HG03025 (cell line): ENCODE data around the gene AMER2.
"Not testable (repeated sequence)": the region's sequence is repeated elsewhere in the genome, so short reads cannot be mapped to it uniquely, and the experiment has no call there.

Source experiments
- ATAC-seq: cut with Tn5 transposase; IDR thresholded peaks from one replicate; pipeline ENCODE4 v1.9.1; 2021; ENCODE audit warnings: mild to moderate bottlenecking, moderate library complexity; ENCODE audit not compliant: unreplicated experiment, low FRiP score

AMER2 gene

DNA sequence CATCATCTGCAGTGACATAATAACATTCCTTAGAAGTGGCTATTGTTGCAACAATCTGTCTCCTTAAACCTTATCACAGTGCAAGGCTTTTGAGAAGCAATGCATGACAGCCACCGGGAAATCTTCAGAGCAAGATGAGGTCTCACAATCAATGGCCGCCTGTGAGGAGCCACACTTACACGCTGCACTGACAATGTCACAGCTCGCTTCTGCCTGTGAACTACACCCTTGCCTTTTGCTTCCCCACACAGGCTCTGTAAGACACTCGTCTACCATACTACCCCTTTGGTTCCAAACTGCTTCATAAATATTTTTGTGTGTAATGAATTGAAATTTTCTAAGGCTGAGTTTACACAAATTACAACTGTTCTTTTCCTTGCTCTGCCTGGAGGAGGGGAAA is 6.9 kb downstream of the AMER2 start:
- not testable (repeated sequence) for ATAC-seq

DNA sequence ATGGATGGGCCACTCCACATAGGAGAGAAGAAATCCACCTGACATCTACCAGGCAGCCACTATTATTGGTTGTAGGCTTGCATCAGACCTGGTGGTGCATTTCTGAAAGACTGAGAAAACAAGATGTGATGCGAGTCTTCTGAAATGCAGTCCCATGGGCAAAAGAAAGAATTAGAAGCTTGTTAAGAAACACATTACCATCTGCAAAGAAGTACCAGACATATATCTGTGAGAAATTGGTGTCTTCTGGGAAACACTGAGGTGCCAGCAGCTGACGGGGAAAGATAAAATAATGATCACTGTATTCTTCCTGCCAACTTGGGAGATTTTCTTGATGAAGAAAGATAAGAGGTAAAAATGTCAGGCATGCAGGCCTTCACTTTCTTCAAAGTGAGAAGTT is 14.4 kb downstream of the AMER2 start:
- no peak for ATAC-seq

DNA sequence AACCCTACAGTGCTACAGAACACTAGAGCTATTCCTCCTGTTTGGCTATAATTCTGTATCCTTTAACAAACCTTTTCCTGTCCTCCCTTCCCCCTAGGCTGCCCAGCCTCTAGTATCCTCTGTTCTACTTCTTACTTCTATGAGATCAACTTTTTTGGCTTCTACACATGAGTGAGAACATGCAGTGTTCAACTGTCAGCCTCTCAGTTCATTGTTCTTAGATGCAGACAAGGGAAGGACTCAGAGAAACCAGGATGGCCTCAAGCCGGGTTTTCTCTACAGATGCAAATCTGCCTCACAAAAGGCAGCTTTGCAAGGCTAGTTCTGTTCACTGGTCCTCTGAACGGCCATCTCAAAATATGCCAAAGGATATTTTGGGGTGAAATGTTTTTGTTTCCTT is 18.4 kb downstream of the AMER2 start:
- no peak for ATAC-seq

- no peak for ATAC-seq
These were observed 20.4 kb downstream of the AMER2 start for GRCh38 chr13:25151626-25152195.

- no peak for ATAC-seq
These were observed 22.4 kb downstream of the AMER2 start for GRCh38 chr13:25149711-25150110.

DNA sequence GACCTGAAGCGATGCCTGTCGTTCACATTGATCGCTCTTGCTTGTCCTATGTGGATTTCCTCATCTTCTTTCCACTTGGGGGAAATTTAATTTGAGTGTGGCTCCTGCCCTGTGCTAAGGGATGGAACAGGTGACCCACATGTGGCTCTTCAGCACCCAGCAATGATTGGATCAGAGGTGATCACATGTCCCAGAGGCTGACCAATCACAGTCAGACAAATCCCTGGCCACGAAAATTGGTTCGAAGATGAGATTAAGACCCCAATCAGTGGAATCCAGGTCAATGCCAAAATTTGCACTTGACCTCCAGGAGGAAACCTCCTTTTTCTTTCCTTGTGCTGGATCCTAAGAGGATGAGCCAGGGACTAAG is 23.7 kb downstream of the AMER2 start:
- no peak for ATAC-seq

GRCh38 chr13:25147638-25148401 is 24.3 kb downstream of the AMER2 start:
- no peak for ATAC-seq

DNA sequence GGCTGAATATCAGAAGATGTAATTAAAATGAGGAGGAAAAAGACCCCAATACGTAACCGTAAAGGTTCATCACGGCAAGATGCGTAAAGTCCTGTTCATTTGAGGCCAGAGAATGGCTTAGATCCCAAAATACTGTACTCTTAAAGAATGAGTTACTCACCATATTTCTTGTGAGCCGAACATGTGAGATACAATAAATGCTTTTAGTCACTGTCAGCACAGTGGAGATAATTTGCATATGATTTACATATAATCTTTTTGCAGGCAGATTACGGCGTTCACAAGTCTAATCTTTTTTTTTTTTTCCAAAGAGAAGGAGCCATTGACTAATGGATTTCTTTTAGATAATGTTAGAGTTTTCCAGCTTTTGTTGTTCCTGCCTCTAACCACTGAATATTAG is 28.4 kb downstream of the AMER2 start:
- no peak for ATAC-seq

DNA sequence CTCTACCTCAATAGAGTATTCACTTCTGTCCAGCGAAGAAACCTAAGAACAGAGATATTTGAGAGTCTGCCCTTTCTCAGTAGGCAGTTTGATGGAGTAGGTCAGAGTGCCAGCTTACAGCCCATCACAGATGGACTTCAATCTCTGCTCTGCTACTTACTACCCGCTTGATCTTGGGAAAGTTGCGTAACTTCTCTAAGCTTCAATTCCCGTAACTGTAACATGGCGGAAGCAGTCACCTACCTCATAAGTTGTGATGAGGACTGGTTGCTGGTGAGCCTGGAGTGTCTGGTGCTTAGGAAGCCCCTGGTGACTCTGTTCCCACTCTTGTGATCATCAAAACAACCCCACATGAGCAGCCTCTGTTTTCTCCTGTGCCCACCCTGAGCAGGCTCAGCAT is 31.0 kb downstream of the AMER2 start:
- no peak for ATAC-seq

DNA sequence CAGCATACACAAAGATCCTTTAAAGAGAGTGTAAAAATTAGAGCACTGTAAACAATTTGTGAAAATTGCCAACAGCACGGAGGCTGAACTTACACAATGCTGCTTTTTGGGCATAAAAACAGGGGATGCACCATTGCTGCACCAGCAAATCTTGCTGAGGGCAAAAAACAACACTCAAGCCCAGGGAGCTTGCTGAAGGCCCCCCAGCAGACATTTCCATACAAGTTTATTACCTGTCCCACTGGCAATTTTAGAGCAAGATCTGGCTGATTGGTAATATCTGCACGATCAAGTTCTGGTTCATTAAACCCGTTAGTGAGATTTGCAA is 34.3 kb downstream of the AMER2 start:
- no peak for ATAC-seq

- ATAC-seq = no peak
These were observed 35.0 kb downstream of the AMER2 start for GRCh38 chr13:25136880-25137787.

GRCh38 chr13:25135896-25136295 is 36.2 kb downstream of the AMER2 start:
- ATAC-seq = no peak

- no peak for ATAC-seq
These were observed 39.2 kb downstream of the AMER2 start for GRCh38 chr13:25132751-25133390.

DNA sequence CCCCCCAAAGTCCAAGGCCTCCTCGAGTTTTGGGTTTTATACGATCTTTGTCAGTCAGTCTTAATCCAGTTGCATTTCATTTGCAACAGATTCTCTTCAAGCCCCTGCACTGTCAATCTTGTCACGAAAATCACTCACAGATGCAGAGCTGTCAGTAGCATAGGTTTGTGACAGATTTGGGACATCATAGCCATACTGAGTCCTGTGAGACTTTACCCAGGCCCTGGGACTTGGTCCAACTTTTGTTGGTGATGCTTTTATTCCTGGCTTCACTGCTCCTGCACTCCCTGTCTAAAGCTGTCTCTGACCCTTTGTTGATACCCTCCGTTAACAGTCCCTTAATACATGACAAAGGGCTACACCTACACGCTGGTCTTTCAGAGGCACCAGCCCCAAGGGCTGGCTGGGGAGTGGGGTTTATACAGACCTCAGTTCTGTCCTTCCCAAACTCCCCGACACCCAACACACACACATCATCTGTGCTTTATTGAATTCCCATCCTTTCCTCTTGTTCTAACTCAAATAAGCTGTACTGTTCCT is 40.1 kb downstream of the AMER2 start:
- no peak for ATAC-seq

GRCh38 chr13:25130944-25131343 is 41.1 kb downstream of the AMER2 start:
- ATAC-seq = no peak

- no peak for ATAC-seq
These were observed 53.6 kb downstream of the AMER2 start for GRCh38 chr13:25118378-25118905.

DNA sequence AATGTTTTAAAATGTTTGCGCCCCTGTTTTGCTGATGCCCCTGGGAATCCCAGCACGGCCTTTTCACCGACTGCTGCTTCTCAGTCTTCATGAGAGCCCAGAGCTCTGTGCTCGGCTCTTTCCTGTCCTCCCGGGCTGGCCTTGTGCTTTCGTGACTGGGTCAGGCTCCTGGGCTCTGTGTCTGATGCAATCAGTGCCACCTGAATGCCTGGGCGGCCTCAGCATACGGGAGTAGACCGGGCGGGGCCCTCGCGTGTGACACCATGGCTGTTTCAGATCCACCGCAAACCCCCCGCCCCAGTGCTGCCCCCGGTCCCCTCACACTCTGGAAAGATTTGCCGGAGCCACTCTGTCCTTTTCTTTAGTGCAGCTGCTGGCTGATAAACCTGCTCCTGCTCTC is 54.8 kb downstream of the AMER2 start:
- ATAC-seq = no peak

DNA sequence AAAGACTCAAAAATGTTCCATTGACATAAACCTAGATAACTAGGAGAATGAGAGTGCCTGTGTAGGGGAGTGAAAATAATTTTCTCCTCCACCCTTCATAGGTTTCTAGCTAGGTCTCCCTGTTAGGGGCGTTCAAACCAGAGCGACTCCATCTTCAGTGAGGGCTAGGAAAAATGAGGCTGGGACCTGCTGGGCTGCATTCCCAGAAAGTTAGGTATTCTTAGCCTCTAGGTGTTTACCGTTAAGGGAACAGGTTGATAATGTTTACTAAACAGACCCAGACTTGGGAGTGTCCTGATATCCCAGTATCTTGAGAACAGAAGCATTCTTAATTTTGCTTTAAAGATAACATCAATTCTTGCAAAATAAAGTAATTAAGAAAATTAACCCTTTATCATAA is 56.0 kb downstream of the AMER2 start:
- no peak for ATAC-seq

GRCh38 chr13:25114220-25114619 is 57.9 kb downstream of the AMER2 start:
- ATAC-seq = no peak

- ATAC-seq = no peak
These were observed 59.3 kb downstream of the AMER2 start for GRCh38 chr13:25112695-25113255.
